ENCODE results near the gene PRR3.

Gene PRR3

GRCh38 chr6:30598912-30599624, 42.0 kb downstream of the PRR3 start:
- no peak overlapping the region for H3K27ac ChIP-seq (ENCODE audit: low read length)
- H3K36me3 ChIP-seq (ENCODE audit: control insufficient read depth, insufficient read depth, low read length): peaks cover 36% of the 10 kb centered on the region
- H3K27me3 ChIP-seq (ENCODE audit: control insufficient read depth, insufficient read depth, low read length): no peaks in the 10 kb centered on the region
- DNase-seq (ENCODE audit: low read depth, low spot score): no peak
- H3K4me3 ChIP-seq (ENCODE audit: low read length): no peak overlapping the region
- no peaks in the 10 kb centered on the region for H3K4me1 ChIP-seq (ENCODE audit: control insufficient read depth, insufficient read depth, low read length)
- H3K9me3 ChIP-seq (ENCODE audit: control insufficient read depth, insufficient read depth, low read length): no peaks in the 10 kb centered on the region
- no CpG with 5 or more reads among the region's 12 CpGs for WGBS (ENCODE audit: insufficient coverage, insufficient read length)

DNA sequence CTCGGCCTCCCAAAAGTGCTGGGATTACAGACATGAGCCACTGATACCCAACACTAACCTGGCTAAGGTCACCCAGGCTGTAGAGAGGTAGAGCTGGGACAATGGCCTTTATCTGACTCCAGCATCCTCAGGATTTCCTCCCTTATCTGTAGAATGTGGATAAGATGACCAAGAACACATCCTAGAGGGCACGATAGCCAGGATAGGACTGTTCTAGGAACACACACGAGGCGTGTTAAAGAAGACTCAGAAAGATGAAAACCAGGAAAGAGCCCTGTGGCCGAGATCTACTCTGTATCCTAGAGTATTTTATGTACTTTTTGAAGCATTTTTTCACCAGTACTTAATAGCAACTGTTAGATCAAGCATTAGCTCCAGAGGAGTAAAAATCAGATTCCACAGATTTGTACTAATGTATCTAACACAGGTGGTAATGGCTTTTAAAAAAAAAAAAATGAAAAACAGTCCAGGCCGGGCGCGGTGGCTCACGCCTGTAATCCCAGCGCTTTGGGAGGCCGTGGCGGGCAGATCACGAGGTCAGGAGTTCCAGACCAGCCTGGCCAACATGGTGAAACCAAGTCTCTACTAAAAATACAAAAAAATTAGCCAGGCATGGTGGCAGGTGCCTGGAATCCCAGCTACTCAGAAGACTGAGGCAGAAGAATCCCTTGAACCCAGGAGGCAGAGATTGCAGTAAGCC, 42.7 kb downstream of the PRR3 start:
- H3K27ac ChIP-seq (ENCODE audit: low read length): no peak overlapping the region
- no peaks in the 10 kb centered on the region for H3K27me3 ChIP-seq (ENCODE audit: control insufficient read depth, insufficient read depth, low read length)
- H3K4me3 ChIP-seq (ENCODE audit: low read length): no peak overlapping the region
- no CpG with 5 or more reads among the region's 13 CpGs for WGBS (ENCODE audit: insufficient coverage, insufficient read length)
- H3K9me3 ChIP-seq (ENCODE audit: control insufficient read depth, insufficient read depth, low read length): no peaks in the 10 kb centered on the region
- H3K36me3 ChIP-seq (ENCODE audit: control insufficient read depth, insufficient read depth, low read length): peaks cover 44% of the 10 kb centered on the region
- H3K4me1 ChIP-seq (ENCODE audit: control insufficient read depth, insufficient read depth, low read length): no peaks in the 10 kb centered on the region
- DNase-seq (ENCODE audit: low read depth, low spot score): no peak

DNA sequence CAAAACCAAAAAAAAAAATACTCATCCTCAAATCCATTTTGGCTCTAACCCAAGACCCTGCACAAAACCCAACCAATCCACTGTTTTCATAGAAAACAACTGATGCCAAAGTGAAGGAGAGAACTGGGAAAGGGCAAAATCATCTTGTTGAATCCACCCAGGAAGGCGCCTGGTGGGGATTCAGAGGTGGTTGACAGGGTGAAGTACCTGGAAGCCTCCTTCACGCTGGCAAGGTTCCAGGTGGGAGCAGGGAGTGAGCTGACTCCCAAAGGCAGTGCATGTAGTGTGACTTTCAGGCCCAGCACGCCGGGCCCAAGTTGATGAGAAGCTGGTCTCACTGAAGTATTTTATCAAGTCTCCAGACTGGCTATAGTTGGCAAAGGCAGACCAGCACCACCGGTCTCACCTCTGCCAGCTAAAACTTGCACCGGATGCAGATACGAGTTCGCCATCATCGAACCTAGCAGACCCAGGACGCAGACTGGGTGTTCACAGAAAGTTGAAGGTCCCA, 43.4 kb downstream of the PRR3 start:
- H3K9me3 ChIP-seq (ENCODE audit: control insufficient read depth, insufficient read depth, low read length): no peaks in the 10 kb centered on the region
- no CpG with 5 or more reads among the region's 10 CpGs for WGBS (ENCODE audit: insufficient coverage, insufficient read length)
- H3K27ac ChIP-seq (ENCODE audit: low read length): no peak overlapping the region
- no peak overlapping the region for H3K4me3 ChIP-seq (ENCODE audit: low read length)
- no peaks in the 10 kb centered on the region for H3K4me1 ChIP-seq (ENCODE audit: control insufficient read depth, insufficient read depth, low read length)
- DNase-seq (ENCODE audit: low read depth, low spot score): no peak
- H3K36me3 ChIP-seq (ENCODE audit: control insufficient read depth, insufficient read depth, low read length): peaks cover 49% of the 10 kb centered on the region
- no peaks in the 10 kb centered on the region for H3K27me3 ChIP-seq (ENCODE audit: control insufficient read depth, insufficient read depth, low read length)

- Histone ChIP-seq H3K4me1 (ENCODE audit: control insufficient read depth, insufficient read depth, low read length) (no peaks in the 10 kb centered on the region), H3K27me3 (ENCODE audit: control insufficient read depth, insufficient read depth, low read length) (no peaks in the 10 kb centered on the region), H3K9me3 (ENCODE audit: control insufficient read depth, insufficient read depth, low read length) (no peaks in the 10 kb centered on the region), H3K27ac (ENCODE audit: low read length) (no peak overlapping the region), H3K4me3 (ENCODE audit: low read length) (no peak overlapping the region; the same call in 1 of the 2 replicates), H3K36me3 (ENCODE audit: control insufficient read depth, insufficient read depth, low read length) (peaks cover 57% of the 10 kb centered on the region)
- WGBS (ENCODE audit: insufficient coverage, insufficient read length): no CpG with 5 or more reads among the region's 6 CpGs
- DNase-seq (ENCODE audit: low read depth, low spot score): no peak
Measured at GRCh38 chr6:30601436-30601814, 44.3 kb downstream of the PRR3 start.

GRCh38 chr6:30601815-30602641, 44.9 kb downstream of the PRR3 start:
- Histone ChIP-seq H3K36me3 (ENCODE audit: control insufficient read depth, insufficient read depth, low read length) (peaks cover 60% of the 10 kb centered on the region), H3K27me3 (ENCODE audit: control insufficient read depth, insufficient read depth, low read length) (no peaks in the 10 kb centered on the region), H3K4me3 (ENCODE audit: low read length) (no peak overlapping the region), H3K4me1 (ENCODE audit: control insufficient read depth, insufficient read depth, low read length) (no peaks in the 10 kb centered on the region), H3K27ac (ENCODE audit: low read length) (no peak overlapping the region), H3K9me3 (ENCODE audit: control insufficient read depth, insufficient read depth, low read length) (no peaks in the 10 kb centered on the region)
- no peak for DNase-seq (ENCODE audit: low read depth, low spot score)
- WGBS (ENCODE audit: insufficient coverage, insufficient read length): no CpG with 5 or more reads among the region's 39 CpGs

DNA sequence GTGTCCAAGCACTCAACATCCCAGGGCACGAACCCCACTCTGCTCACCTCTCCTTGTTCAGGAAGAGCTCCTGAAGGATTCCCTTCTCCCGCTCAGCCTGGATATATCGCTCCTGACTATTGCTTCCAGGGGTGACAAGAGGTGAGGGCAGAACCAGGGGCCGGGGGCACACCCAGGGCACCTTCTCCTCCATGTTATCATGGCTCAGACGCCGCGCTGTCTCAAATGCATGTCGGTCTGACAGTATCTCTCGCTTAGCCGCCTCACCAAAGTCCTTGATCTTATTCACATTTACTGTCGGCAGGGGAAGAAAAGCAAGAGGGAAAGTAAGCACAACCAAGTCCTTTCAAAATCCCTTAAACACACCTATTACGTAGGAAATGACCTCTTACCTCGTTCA, 46.9 kb downstream of the PRR3 start:
- Histone ChIP-seq H3K9me3 (ENCODE audit: control insufficient read depth, insufficient read depth, low read length) (no peaks in the 10 kb centered on the region), H3K36me3 (ENCODE audit: control insufficient read depth, insufficient read depth, low read length) (peaks cover 64% of the 10 kb centered on the region), H3K27me3 (ENCODE audit: control insufficient read depth, insufficient read depth, low read length) (no peaks in the 10 kb centered on the region), H3K27ac (ENCODE audit: low read length) (no peak overlapping the region), H3K4me1 (ENCODE audit: control insufficient read depth, insufficient read depth, low read length) (no peaks in the 10 kb centered on the region), H3K4me3 (ENCODE audit: low read length) (no peak overlapping the region)
- no peak for DNase-seq (ENCODE audit: low read depth, low spot score)
- 100% methylated on average over 2 of the region's 13 CpGs for whole genome bisulfite sequencing (ENCODE audit: insufficient coverage, insufficient read length)

DNA sequence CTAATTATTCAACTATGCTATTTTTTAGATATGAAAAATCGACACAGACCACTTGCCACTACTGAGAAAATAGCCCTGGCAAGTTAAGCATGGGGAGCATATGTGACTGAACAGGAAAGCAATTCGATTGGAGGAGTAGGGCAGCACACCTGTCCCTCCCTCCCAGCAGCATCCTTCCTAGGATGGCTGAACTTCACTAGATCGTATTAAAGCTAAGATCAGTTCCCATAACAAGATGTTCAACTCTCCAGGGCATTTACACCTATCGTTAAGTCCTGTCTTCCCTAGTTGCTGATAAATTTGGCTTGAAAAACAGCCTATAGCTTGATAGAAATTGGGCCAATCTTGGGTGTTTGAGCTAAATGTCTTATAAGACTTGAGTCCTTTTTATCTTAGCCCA, 53.0 kb downstream of the PRR3 start:
- Histone ChIP-seq H3K36me3 (ENCODE audit: control insufficient read depth, insufficient read depth, low read length) (peaks cover 27% of the 10 kb centered on the region), H3K4me1 (ENCODE audit: control insufficient read depth, insufficient read depth, low read length) (no peaks in the 10 kb centered on the region; the same call in 1 of the 2 replicates), H3K27ac (ENCODE audit: low read length) (no peak overlapping the region), H3K4me3 (ENCODE audit: low read length) (no peak overlapping the region), H3K27me3 (ENCODE audit: control insufficient read depth, insufficient read depth, low read length) (no peaks in the 10 kb centered on the region), H3K9me3 (ENCODE audit: control insufficient read depth, insufficient read depth, low read length) (no peaks in the 10 kb centered on the region)
- DNase-seq (ENCODE audit: low read depth, low spot score): no peak
- WGBS (ENCODE audit: insufficient coverage, insufficient read length): no CpG with 5 or more reads among the region's 4 CpGs

DNA sequence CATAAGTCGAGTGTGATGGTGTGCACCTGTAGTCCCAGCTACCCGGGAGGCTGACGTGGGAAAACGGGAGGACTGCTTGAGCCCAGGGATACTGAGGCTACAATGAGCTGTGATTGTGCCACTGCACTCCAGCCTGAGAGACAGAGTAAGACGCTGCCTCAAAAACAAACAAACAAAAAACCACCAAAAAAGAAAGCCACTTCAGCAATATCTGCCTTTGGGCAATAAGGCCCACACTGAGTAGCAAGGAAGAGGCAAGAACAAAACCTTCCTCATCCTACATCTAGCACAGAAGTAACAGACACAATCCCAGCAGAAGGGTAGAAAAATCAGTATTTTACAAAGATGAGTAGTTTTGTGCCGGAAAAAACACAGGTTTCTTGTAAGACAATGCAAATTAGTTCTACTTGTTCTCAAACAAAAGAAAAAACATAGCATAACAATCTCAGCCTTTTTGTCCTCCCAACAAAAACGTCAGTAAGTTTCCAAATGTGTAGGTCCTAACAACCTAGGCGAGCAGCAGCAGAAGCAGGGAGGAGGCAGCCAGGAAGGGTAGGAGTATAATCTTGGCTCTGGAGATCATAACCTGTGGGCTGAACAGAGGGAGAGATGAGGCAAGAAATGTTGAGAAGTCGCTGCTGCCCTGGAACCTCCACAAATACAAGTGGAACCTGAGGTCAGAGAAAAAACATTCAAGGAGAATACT, 54.2 kb downstream of the PRR3 start:
- no peak overlapping the region for H3K4me3 ChIP-seq (ENCODE audit: low read length)

GRCh38 chr6:30611856-30612194, 54.7 kb downstream of the PRR3 start:
- no peak for DNase-seq (ENCODE audit: low read depth, low spot score)
- no peaks in the 10 kb centered on the region; the same call in 1 of the 2 replicates for H3K4me1 ChIP-seq (ENCODE audit: control insufficient read depth, insufficient read depth, low read length)
- H3K27ac ChIP-seq (ENCODE audit: low read length): no peak overlapping the region
- H3K9me3 ChIP-seq (ENCODE audit: control insufficient read depth, insufficient read depth, low read length): no peaks in the 10 kb centered on the region
- H3K4me3 ChIP-seq (ENCODE audit: low read length): no peak overlapping the region
- no CpG with 5 or more reads among the region's 2 CpGs for WGBS (ENCODE audit: insufficient coverage, insufficient read length)
- H3K27me3 ChIP-seq (ENCODE audit: control insufficient read depth, insufficient read depth, low read length): no peaks in the 10 kb centered on the region
- H3K36me3 ChIP-seq (ENCODE audit: control insufficient read depth, insufficient read depth, low read length): peaks cover 22% of the 10 kb centered on the region; the same call in 1 of the 2 replicates

More for the DNA sequence above, 54.2 kb downstream of the PRR3 start:
- H3K27me3 ChIP-seq (ENCODE audit: control insufficient read depth, insufficient read depth, low read length): no peaks in the 10 kb centered on the region
- H3K4me1 ChIP-seq (ENCODE audit: control insufficient read depth, insufficient read depth, low read length): no peaks in the 10 kb centered on the region; the same call in 1 of the 2 replicates
- no peak overlapping the region for H3K27ac ChIP-seq (ENCODE audit: low read length)
- no CpG with 5 or more reads among the region's 9 CpGs for WGBS (ENCODE audit: insufficient coverage, insufficient read length)
- DNase-seq (ENCODE audit: low read depth, low spot score): no peak
- no peaks in the 10 kb centered on the region for H3K9me3 ChIP-seq (ENCODE audit: control insufficient read depth, insufficient read depth, low read length)
- H3K36me3 ChIP-seq (ENCODE audit: control insufficient read depth, insufficient read depth, low read length): peaks cover 23% of the 10 kb centered on the region

GRCh38 chr6:30612213-30612612, 55.1 kb downstream of the PRR3 start:
- DNase-seq (ENCODE audit: low read depth, low spot score): no peak
- WGBS (ENCODE audit: insufficient coverage, insufficient read length): no CpG with 5 or more reads among the region's 1 CpG

More at GRCh38 chr6:30612213-30612612, 55.1 kb downstream of the PRR3 start:
- Histone ChIP-seq H3K27ac (ENCODE audit: low read length) (no peak overlapping the region), H3K4me1 (ENCODE audit: control insufficient read depth, insufficient read depth, low read length) (no peaks in the 10 kb centered on the region; the same call in 1 of the 2 replicates), H3K4me3 (ENCODE audit: low read length) (no peak overlapping the region), H3K9me3 (ENCODE audit: control insufficient read depth, insufficient read depth, low read length) (no peaks in the 10 kb centered on the region), H3K36me3 (ENCODE audit: control insufficient read depth, insufficient read depth, low read length) (peaks cover 22% of the 10 kb centered on the region; the same call in 1 of the 2 replicates), H3K27me3 (ENCODE audit: control insufficient read depth, insufficient read depth, low read length) (no peaks in the 10 kb centered on the region)

Data from iPS DF 6.9 (cell line).